GM13977 (cell line): Measurements from ENCODE around the gene GSTM5.
"Not testable (repeated sequence)": the region's sequence is repeated elsewhere in the genome, so short reads cannot be mapped to it uniquely, and the experiment has no call there.

Source experiments
- DNase-seq: peaks from one replicate; pipeline ENCODE4 v3.0.0; 2012; ENCODE audit warnings: low spot score
- in situ Hi-C: fragments of 300-500 bp; cut with MboI; formaldehyde crosslinking; loops from one replicate; pipeline ENCODE4 v1.12.0; 2022; ENCODE audit warnings: low sequenced_read_pairs, low pct_unique_long_range_greater_than_20kb, mixed read lengths, inconsistent platforms; ENCODE audit not compliant: unreplicated experiment
- TF ChIP-seq, protein P1 (sequence below): IDR thresholded peaks from 2 replicates; pipeline ENCODE4 v1.5.1; 2012; ENCODE audit warnings: mild to moderate bottlenecking, control low read depth; ENCODE audit not compliant: insufficient read depth; ENCODE audit errors: extremely low read depth, missing control alignments

GSTM5 gene

DNA sequence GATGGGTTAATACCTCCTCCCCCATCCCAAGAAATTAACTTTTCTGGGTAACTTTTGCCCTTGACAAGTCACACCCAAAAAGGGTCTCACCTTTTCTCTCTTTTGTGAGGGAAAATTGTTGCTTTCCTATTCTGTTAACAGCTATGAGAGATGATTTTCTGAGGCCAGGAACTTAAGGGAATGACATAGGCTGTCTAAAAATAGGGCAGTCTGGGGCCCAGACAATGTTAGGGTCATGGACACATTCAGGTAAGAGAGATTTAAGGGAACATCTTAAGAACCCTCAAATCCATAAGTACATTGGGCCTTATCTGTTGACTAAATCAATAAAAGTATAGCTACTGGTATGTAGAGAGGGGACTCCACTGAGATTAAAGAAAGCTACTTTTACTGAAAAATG is 37.2 kb downstream of the GSTM5 start:
- in situ Hi-C loops, result no loop called here
- TF ChIP-seq, protein P1, sequence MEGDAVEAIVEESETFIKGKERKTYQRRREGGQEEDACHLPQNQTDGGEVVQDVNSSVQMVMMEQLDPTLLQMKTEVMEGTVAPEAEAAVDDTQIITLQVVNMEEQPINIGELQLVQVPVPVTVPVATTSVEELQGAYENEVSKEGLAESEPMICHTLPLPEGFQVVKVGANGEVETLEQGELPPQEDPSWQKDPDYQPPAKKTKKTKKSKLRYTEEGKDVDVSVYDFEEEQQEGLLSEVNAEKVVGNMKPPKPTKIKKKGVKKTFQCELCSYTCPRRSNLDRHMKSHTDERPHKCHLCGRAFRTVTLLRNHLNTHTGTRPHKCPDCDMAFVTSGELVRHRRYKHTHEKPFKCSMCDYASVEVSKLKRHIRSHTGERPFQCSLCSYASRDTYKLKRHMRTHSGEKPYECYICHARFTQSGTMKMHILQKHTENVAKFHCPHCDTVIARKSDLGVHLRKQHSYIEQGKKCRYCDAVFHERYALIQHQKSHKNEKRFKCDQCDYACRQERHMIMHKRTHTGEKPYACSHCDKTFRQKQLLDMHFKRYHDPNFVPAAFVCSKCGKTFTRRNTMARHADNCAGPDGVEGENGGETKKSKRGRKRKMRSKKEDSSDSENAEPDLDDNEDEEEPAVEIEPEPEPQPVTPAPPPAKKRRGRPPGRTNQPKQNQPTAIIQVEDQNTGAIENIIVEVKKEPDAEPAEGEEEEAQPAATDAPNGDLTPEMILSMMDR, result no peak
- no peak for DNase-seq

DNA sequence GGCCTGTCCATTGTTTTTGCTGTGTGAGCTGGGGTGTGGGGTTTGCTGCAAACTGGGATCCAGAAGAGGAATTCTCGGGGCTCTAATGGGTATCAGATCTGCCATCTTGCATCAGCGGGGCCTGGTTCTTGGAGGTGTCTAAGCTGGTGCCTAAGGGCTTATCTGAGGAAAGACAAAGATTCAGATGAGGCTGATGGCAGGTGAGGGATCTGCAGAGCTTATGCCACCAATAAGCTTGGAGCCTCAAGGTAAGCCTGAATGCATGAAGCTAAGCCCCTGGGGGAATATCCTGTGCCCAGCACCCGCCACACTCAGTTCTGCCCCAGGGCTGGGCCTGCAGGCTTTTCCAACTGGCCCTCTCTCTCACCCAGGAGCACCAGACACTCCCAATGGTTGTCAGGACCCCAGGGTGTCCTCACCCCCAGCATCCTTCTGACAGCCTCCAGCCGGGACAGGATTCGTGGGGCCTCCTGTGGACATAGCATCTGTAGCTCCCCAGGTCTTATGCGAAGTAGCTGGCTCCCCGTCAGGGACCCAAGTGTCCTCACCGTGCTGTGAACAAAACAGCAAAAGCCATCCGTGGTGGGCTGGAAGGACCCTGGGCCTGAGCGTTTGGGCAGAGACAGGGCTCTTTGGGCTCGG is 38.3 kb downstream of the GSTM5 start:
- TF ChIP-seq, protein P1, result no peak
- in situ Hi-C loops, result no loop called here
- no peak for DNase-seq

DNA sequence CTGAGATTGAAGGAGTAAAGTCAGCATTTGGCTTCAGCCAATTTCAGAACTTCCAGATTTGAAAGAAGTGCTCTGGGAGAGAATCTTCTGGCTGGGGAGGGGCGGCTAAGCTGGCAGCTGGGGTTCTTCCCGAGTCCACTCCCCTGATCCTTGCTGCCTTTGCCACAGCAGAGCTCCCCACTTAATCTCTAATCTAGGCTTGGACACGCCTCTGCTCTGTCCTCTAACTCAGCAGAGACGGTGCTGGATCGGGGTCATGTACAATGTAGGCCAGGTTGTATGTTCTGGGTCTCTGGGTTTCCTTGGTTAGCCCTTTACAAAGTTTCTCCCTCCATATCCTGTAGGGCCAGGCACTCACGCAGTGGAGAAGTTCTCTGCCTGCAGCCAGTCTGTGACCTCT is 38.9 kb downstream of the GSTM5 start:
- DNase-seq, result no peak
- TF ChIP-seq, protein P1, result no peak
- in situ Hi-C loops, result no loop called here

DNA sequence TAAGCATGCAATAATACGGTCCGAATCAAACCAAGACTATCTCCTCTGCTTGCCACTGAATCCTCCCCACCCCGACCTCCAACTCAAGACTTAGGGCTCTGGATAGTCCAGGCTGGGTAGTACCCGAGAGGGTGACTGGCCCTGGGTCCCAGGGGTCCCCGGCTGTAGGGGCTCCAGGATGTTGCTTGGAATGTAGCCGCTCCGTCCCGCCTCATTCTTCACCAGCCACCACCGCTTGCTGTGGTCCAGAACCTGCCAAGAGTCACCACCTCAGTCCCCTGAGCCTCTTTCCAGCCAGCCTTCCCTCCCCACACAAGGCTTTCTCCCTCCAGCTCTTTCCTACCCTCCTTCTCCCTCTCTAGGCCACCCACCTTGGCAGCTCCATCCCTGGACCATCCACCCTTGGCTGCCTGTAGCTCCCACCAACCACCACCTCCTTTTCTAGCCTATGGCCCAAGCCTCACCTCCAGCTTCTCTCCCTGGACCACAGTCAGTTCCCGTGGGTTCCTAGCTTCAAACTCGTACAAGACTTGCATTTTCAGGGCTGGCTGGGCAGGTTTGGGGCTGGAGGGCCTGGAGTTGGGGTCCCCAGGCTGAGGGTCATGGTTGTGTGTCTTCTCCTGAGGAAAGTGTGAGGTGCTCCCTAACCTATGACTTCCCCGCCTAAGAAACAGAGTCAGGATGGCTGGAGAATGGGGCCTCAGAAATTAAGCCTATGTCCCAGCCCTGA is 39.6 kb downstream of the GSTM5 start:
- in situ Hi-C loops, result no loop called here
- no peak for DNase-seq
- TF ChIP-seq, protein P1, result no peak

DNA sequence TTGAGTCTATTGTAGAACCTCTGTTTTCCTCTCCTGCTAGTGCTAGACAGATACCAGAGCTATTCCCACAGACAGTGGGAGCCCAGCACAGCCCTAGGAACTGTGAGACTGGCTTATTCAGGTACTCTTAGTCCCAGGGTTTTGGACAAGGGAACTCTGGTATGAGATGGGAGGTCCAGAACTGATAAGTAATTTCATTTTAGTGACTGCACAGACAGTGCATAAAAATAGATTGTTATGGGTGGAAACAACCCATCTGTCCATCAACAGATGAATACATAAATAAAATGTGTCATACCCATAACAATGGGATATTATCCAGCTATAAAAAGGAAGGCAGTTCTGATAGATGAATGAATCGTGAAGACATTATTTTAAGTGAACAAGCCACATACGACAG is 42.7 kb downstream of the GSTM5 start:
- in situ Hi-C loops, result no loop called here
- TF ChIP-seq, protein P1, result no peak
- DNase-seq, result no peak

DNA sequence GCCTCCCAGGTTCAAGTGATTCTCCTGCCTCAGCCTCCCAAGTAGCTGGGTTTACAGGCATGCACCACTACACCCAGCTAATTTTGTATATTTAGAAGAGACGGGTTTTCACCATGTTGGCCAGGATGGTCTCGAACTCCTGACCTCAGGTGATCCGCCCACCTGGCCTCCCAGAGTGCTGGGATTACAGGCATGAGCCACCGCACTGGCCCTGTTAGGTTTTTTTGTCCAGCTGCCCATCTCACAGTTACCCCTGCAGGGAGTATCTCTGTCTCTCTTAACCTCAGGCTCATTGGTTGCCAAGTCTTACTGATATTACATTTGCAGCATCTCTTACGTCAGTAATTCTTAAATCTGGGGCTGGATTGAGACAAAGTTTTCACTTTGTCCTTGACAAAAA is 44.3 kb downstream of the GSTM5 start:
- in situ Hi-C loops, DNase-seq: not testable (repeated sequence)

DNA sequence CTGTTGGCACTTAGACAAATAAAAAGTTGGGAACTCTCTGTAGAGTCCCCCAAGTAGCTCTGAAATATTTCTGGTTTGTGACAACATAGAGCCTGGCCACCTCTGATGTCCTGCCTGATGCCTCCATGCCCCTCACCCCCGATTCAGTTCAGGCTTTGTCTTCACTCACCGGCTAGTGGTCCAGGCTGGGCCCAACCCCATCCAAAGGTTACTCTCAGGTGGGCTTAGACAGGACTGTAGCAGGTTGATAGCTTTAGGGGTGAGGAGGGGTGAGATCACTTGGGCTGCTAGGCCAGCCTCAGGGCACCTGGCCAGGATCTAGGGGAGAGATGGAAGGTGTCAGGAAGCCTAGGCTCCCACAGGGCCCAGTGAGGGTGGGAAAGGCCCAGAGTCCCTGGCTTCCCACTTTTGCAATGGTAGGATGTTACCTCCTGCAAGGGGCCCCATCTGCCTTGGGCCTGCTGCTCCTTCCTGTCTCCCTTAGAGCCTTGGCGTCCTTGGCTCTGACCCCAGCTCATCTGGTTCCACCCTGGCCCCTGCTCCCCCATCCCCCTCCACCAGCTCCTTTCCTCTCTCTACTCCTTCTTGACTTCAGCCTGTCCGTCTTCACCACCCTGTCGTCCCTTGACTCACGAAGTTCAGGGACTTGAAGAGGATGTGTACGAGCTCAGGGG is 44.9 kb downstream of the GSTM5 start:
- DNase-seq, result no peak
- TF ChIP-seq, protein P1, result no peak
- in situ Hi-C loops, result no loop called here
